Panc1 (cell line): ENCODE data around the gene ITPKB. TPM values are rescaled to one million over a fixed set of nuclear protein-coding genes. Genes with fewer than 3 reads are reported as not detected.

Experiments
- ATAC-seq: fragments of 200-7000 bp; cut with Tn5 transposase; 2 replicates; pipeline ENCODE4 v1.9.1; 2020; ENCODE audit warnings: mild to moderate bottlenecking, moderate library complexity
- BruUV-seq: library from RNA; stranded (reverse); fragments of 400-500 nt; replicated peaks from 2 replicates; lab custom pipeline; 2021; lab: Mats Ljungman, UMichigan
- CTCF ChIA-PET: fragments of 300-600 bp; sonication (Branson Sonifier 250); formaldehyde crosslinking; loops from one replicate; lab custom pipeline; 2022; ENCODE audit warnings: antibody characterized with exemption; lab: Charles Lee
- POLR2A ChIA-PET: fragments of 300-600 bp; sonication (Branson Sonifier 250); formaldehyde crosslinking; loops from one replicate; lab custom pipeline; 2022; ENCODE audit warnings: antibody characterized with exemption; lab: Charles Lee
- DNase-seq: peaks from one replicate; pipeline ENCODE4 v3.0.0-alpha.2; 2010; ENCODE audit warnings: low read depth, low spot score
- H3K27ac ChIP-seq: 2 replicates; pipeline ENCODE4 v1.5.1; 2011; ENCODE audit warnings: mild to moderate bottlenecking, low read length, inconsistent platforms
- H3K27me3 ChIP-seq: fragments of 200-500 bp; sonication (Bioruptor generic); 2 replicates; pipeline ENCODE4 v1.6.0; 2014; ENCODE audit warnings: low read length, inconsistent platforms; ENCODE audit not compliant: control insufficient read depth, insufficient read depth
- H3K36me3 ChIP-seq: fragments of 200-500 bp; sonication (Bioruptor generic); 2 replicates; pipeline ENCODE4 v1.5.1; 2014; ENCODE audit warnings: inconsistent platforms, mild to moderate bottlenecking, low read length, moderate library complexity; ENCODE audit not compliant: control insufficient read depth, insufficient read depth
- H3K4me1 ChIP-seq: 2 replicates; pipeline ENCODE4 v1.5.1; 2011; ENCODE audit warnings: inconsistent platforms, mild to moderate bottlenecking, low read length, moderate library complexity; ENCODE audit not compliant: control insufficient read depth, insufficient read depth
- H3K4me3 ChIP-seq, 2 experiments: 2 replicates each; pipeline ENCODE4 v1.5.1; 2011 to 2012; ENCODE audit warnings: low read depth in 2 of 2, low read length in 2 of 2, mild to moderate bottlenecking in 2 of 2, inconsistent platforms in 1 of 2, moderate library complexity in 1 of 2
- H3K9me3 ChIP-seq: fragments of 200-500 bp; sonication (Bioruptor generic); 2 replicates; pipeline ENCODE4 v1.5.1; 2014; ENCODE audit warnings: low read depth, mild to moderate bottlenecking, inconsistent platforms, low read length, moderate library complexity; ENCODE audit not compliant: control insufficient read depth, insufficient read depth
- CTCF ChIP-seq: fragments of 450-650 bp; IDR thresholded peaks from 2 replicates; pipeline ENCODE4 v1.5.1; 2017; ENCODE audit warnings: mild to moderate bottlenecking
- POLR2AphosphoS5 ChIP-seq: IDR thresholded peaks from 2 replicates; pipeline ENCODE4 v1.6.1; 2012; ENCODE audit warnings: mild to moderate bottlenecking, low read depth, low read length, moderate library complexity
- REST ChIP-seq, 2 experiments: IDR thresholded peaks; 2 replicates each; pipeline ENCODE4 v1.6.1; 2011 to 2012; ENCODE audit warnings: low read depth in 2 of 2, control low read depth in 1 of 2, low read length in 1 of 2, mild to moderate bottlenecking in 1 of 2, moderate library complexity in 1 of 2; ENCODE audit not compliant: insufficient read depth in 1 of 2
- SIN3A ChIP-seq: IDR thresholded peaks from 2 replicates; pipeline ENCODE4 v1.6.1; 2012; ENCODE audit warnings: low read depth, mild to moderate bottlenecking, low read length, moderate library complexity, borderline replicate concordance; ENCODE audit not compliant: insufficient read depth
- TCF7L2 ChIP-seq: IDR thresholded peaks from 2 replicates; pipeline ENCODE4 v1.6.1; 2011; ENCODE audit warnings: mild to moderate bottlenecking, low read depth, low read length, inconsistent platforms
- in situ Hi-C: cut with HindIII; loops from 2 replicates; pipeline ENCODE4 v1.10.0; 2016; ENCODE audit warnings: low sequenced_read_pairs, low pct_unique_long_range_greater_than_20kb
- intact Hi-C: fragments of 100-400 bp; cut with micrococcal nuclease; formaldehyde crosslinking; loops from one replicate; pipeline ENCODE4 v1.10.0; 2022; ENCODE audit not compliant: unreplicated experiment
- total RNA-seq: library from RNA; stranded (reverse); gene quantifications from one replicate; pipeline ENCODE4 v1.2.1, GENCODE V29; 2021; ENCODE audit not compliant: unreplicated experiment

ITPKB gene
- total RNA-seq, 1 experiment from 2014 or later: 10.9 TPM

- CTCF ChIA-PET: no interaction called here
- no peak for DNase-seq
- Histone ChIP-seq H3K36me3 (no peaks in the 10 kb centered on the region), H3K4me1 (no peaks in the 10 kb centered on the region), H3K27me3 (no peaks in the 10 kb centered on the region), H3K4me3 (no peak overlapping the region), H3K9me3 (no peaks in the 10 kb centered on the region), H3K27ac (no peak overlapping the region)
- no peak for ATAC-seq
- BruUV-seq: no TSS peak
- intact Hi-C loops: no loop called here
- POLR2A ChIA-PET: interaction anchor here (0.7 kb wide), 1 partner anchor 29 kb away, joined by 3 read pairs; no protein-coding TSS in a partner anchor
- in situ Hi-C loops: no loop called here
- TF ChIP-seq TCF7L2: no peak
- no peak for TF ChIP-seq CTCF
- TF ChIP-seq SIN3A: no peak
- TF ChIP-seq POLR2AphosphoS5: no peak
- TF ChIP-seq REST (IDR thresholded peaks at IDR 0.05; ENCODE audit: insufficient read depth in 1 of 2, low read depth in 2 of 2, low read length in 1 of 2): no peak
Observed at GRCh38 chr1:226688808-226689207, 50.3 kb downstream of the ITPKB start.

- Histone ChIP-seq H3K27ac (no peak overlapping the region), H3K9me3 (no peaks in the 10 kb centered on the region), H3K4me3 (no peak overlapping the region), H3K27me3 (no peaks in the 10 kb centered on the region), H3K36me3 (no peaks in the 10 kb centered on the region), H3K4me1 (no peaks in the 10 kb centered on the region)
- DNase-seq (no peak), ATAC-seq (no peak)
- no peak for TF ChIP-seq SIN3A
- TF ChIP-seq REST (IDR thresholded peaks at IDR 0.05; ENCODE audit: insufficient read depth in 1 of 2, low read depth in 2 of 2, low read length in 1 of 2): no peak
- TF ChIP-seq CTCF: no peak
- no peak for TF ChIP-seq POLR2AphosphoS5
- TF ChIP-seq TCF7L2: no peak
- no TSS peak for BruUV-seq
- CTCF ChIA-PET: interaction anchor here (0.5 kb wide), 1 partner anchor 23 kb away, joined by 3 read pairs; no protein-coding TSS in a partner anchor
- intact Hi-C loops: no loop called here
- in situ Hi-C loops: no loop called here
- POLR2A ChIA-PET: interaction anchor here (0.7 kb wide), 1 partner anchor 29 kb away, joined by 3 read pairs; no protein-coding TSS in a partner anchor
Observed at GRCh38 chr1:226688056-226688748, 50.9 kb downstream of the ITPKB start.
